ENCODE data around the gene SNTA1. TPM values are rescaled to one million over a fixed set of nuclear protein-coding genes. Genes with fewer than 3 reads are reported as not detected.

Gene SNTA1
- total and polyA plus RNA-seq, 5 donors from 2014 or later: 3.8 to 8.0 (median 5.6) TPM

DNA sequence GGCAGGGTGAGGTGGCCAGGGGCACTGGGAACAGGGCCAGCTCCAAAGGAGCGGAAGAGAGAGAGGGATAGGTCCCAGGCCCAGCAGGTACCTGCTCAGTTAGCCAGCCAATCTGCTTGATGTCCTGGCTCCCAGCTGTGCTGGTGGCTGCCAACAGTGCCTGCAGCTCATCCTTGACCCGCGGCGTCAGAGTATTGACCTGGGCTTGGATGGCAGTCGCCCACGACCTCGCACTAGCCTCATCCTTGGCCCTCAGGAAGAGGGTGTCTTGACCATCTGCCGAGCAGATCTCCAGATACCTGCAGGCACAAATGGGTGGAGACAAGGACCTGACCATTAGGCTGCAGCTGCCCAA lies 31.1 kb downstream of the SNTA1 start:
- ATAC-seq (ENCODE audit: low read depth in 2 of 2) (no peak), DNase-seq (no peak)

DNA sequence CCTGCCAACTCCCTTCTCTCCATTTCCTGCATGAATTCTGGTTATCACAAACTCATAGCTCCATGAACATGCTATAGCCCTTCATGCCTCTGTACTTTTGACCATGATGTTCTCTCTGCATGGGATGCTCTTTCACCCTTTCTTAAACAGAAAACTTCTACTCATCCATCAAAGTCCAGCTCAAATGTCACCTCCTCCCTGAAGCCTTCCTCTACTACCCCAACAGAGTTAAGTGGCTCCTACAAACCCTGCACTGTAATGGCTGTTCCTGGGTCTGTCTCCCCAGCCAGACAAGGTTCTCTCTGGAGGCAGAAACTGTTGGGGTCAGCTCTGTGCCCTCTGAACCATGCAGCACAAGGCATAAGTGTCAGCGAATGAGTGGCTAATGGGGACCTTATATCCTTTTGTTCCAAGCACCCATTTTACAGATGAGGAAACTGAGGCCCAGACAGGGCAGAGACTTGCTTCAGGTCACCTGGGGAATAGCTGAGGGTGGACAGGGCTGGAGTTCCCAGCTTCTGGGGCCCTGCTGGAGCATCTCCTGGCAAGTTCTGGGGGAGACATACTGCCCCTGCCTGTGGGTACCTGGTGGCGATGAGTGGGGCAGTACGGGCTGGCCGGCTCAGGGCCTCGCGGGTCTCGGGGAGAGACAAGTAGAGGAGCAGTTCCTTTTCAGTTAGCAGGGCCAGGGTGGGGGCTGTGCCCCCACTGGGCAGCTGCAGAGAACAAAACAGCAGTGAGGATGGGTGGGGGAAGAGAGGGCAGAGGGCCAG lies 31.7 kb downstream of the SNTA1 start:
- no peaks in the 10 kb centered on the region for H3K9me3 ChIP-seq (ENCODE audit: control insufficient read depth in 2 of 2, low read length in 2 of 2)
- H3K4me3 ChIP-seq (ENCODE audit: low read depth, low read length): no peak overlapping the region
- peaks cover 3% of the 10 kb centered on the region for H3K4me1 ChIP-seq (ENCODE audit: control insufficient read depth, insufficient read depth, low read length, poor library complexity, severe bottlenecking)
- no peaks in the 10 kb centered on the region for H3K36me3 ChIP-seq (ENCODE audit: control insufficient read depth, insufficient read depth, low read length)
- peaks cover 0 to 13% (median 4%) of the 10 kb centered on the region in 4 donors for H3K4me1 Mint-ChIP-seq
- ATAC-seq (ENCODE audit: low read depth in 2 of 2) (no peak), DNase-seq (no peak)
- H3K4me3 Mint-ChIP-seq: no peak overlapping the region
- no peaks in the 10 kb centered on the region for H3K9me3 Mint-ChIP-seq
- H3K27ac Mint-ChIP-seq: no peak overlapping the region
- no peaks in the 10 kb centered on the region for H3K27me3 ChIP-seq (ENCODE audit: control insufficient read depth, insufficient read depth, low read length)
- no peak overlapping the region for H3K27ac ChIP-seq (ENCODE audit: insufficient read depth, low read length, poor library complexity, severe bottlenecking)
- H3K36me3 Mint-ChIP-seq: peaks cover 19% of the 10 kb centered on the region
- no peaks in the 10 kb centered on the region for H3K27me3 Mint-ChIP-seq

More for the DNA sequence above, 31.1 kb downstream of the SNTA1 start:
- no peaks in the 10 kb centered on the region for H3K36me3 ChIP-seq (ENCODE audit: control insufficient read depth, insufficient read depth, low read length)
- Mint-ChIP-seq H3K27me3 (no peaks in the 10 kb centered on the region), H3K4me1 (peaks cover 0 to 10% (median 2%) of the 10 kb centered on the region in 4 donors), H3K27ac (no peak overlapping the region), H3K4me3 (no peak overlapping the region), H3K36me3 (peaks cover 13% of the 10 kb centered on the region), H3K9me3 (no peaks in the 10 kb centered on the region)
- H3K4me3 ChIP-seq (ENCODE audit: low read depth, low read length): no peak overlapping the region
- no peaks in the 10 kb centered on the region for H3K9me3 ChIP-seq (ENCODE audit: control insufficient read depth in 2 of 2, low read length in 2 of 2)
- no peak overlapping the region for H3K27ac ChIP-seq (ENCODE audit: insufficient read depth, low read length, poor library complexity, severe bottlenecking)
- peaks cover 3% of the 10 kb centered on the region for H3K4me1 ChIP-seq (ENCODE audit: control insufficient read depth, insufficient read depth, low read length, poor library complexity, severe bottlenecking)
- H3K27me3 ChIP-seq (ENCODE audit: control insufficient read depth, insufficient read depth, low read length): no peaks in the 10 kb centered on the region

DNA sequence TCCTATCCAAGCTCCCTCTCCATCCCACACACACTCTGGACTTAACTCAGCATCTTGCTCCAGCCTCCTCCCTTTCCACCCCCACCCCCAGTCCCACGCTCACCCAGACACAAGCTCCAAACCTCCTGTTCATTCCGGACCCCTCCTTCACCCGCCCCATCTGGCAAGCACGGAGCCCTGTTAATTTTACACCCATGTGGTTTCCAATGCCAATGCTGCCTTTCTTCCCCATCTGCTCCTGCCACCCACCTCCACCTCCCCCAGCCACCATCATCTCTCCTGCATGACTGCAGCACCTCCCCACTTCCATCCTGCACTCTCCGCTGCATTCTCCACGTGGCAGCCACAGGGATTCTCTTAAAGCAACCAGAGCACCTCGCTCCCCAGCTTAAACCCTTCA lies 32.3 kb downstream of the SNTA1 start:
- H3K27me3 Mint-ChIP-seq: no peaks in the 10 kb centered on the region
- peaks cover 20% of the 10 kb centered on the region for H3K36me3 Mint-ChIP-seq
- Histone ChIP-seq H3K9me3 (ENCODE audit: control insufficient read depth in 2 of 2, low read length in 2 of 2) (no peaks in the 10 kb centered on the region), H3K4me3 (ENCODE audit: low read depth, low read length) (no peak overlapping the region), H3K4me1 (ENCODE audit: control insufficient read depth, insufficient read depth, low read length, poor library complexity, severe bottlenecking) (peaks cover 3% of the 10 kb centered on the region), H3K27me3 (ENCODE audit: control insufficient read depth, insufficient read depth, low read length) (no peaks in the 10 kb centered on the region), H3K36me3 (ENCODE audit: control insufficient read depth, insufficient read depth, low read length) (no peaks in the 10 kb centered on the region), H3K27ac (ENCODE audit: insufficient read depth, low read length, poor library complexity, severe bottlenecking) (no peak overlapping the region)
- peaks cover 0 to 13% (median 4%) of the 10 kb centered on the region in 4 donors for H3K4me1 Mint-ChIP-seq
- H3K4me3 Mint-ChIP-seq: no peak overlapping the region
- ATAC-seq (ENCODE audit: low read depth in 2 of 2) (no peak), DNase-seq (no peak)
- H3K27ac Mint-ChIP-seq: no peak overlapping the region
- no peaks in the 10 kb centered on the region for H3K9me3 Mint-ChIP-seq

DNA sequence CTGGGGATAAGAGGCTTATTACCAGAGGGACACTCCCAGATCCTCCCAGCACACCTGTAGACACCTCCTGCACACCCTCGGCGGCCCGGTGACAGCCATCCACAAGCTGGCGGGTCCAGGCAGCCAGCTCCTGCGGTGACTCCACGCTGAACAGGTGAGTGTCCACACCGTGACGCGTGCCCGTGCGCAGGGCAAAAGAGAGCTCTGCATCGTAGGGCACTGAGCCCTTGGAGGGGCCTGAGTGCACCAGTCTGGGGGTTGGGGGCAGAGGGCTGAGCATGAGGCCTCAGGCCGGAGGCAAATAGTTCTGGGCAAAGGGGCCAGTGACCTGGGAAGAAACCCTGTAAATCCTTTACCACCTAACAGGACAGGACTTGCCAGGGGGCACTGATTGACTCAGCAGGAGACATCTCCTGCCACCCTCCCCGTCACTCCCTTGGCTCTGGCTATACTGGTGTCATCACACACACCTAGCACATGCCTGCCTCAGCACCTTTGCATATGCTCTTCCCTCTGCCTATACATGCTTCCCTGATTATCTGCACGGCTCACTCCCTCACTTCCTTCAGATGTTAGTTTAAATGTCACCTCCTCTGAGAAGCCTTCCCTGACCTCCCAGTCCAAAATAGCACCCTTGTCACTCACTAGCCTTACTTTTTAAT lies 33.4 kb downstream of the SNTA1 start:
- no peak for ATAC-seq (ENCODE audit: low read depth in 2 of 2)
- Histone ChIP-seq H3K27ac (ENCODE audit: insufficient read depth, low read length, poor library complexity, severe bottlenecking) (no peak overlapping the region), H3K9me3 (ENCODE audit: control insufficient read depth in 2 of 2, low read length in 2 of 2) (no peaks in the 10 kb centered on the region), H3K4me3 (ENCODE audit: low read depth, low read length) (no peak overlapping the region), H3K27me3 (ENCODE audit: control insufficient read depth, insufficient read depth, low read length) (no peaks in the 10 kb centered on the region), H3K36me3 (ENCODE audit: control insufficient read depth, insufficient read depth, low read length) (no peaks in the 10 kb centered on the region), H3K4me1 (ENCODE audit: control insufficient read depth, insufficient read depth, low read length, poor library complexity, severe bottlenecking) (peaks cover 3% of the 10 kb centered on the region)
- peaks cover 20% of the 10 kb centered on the region for H3K36me3 Mint-ChIP-seq
- peaks cover 0 to 13% (median 4%) of the 10 kb centered on the region in 4 donors for H3K4me1 Mint-ChIP-seq
- H3K9me3 Mint-ChIP-seq: no peaks in the 10 kb centered on the region
- H3K4me3 Mint-ChIP-seq: no peak overlapping the region
- no peak for DNase-seq
- H3K27ac Mint-ChIP-seq: peak overlapping the region in 1 of 3 donors; percentile 51
- H3K27me3 Mint-ChIP-seq: no peaks in the 10 kb centered on the region

DNA sequence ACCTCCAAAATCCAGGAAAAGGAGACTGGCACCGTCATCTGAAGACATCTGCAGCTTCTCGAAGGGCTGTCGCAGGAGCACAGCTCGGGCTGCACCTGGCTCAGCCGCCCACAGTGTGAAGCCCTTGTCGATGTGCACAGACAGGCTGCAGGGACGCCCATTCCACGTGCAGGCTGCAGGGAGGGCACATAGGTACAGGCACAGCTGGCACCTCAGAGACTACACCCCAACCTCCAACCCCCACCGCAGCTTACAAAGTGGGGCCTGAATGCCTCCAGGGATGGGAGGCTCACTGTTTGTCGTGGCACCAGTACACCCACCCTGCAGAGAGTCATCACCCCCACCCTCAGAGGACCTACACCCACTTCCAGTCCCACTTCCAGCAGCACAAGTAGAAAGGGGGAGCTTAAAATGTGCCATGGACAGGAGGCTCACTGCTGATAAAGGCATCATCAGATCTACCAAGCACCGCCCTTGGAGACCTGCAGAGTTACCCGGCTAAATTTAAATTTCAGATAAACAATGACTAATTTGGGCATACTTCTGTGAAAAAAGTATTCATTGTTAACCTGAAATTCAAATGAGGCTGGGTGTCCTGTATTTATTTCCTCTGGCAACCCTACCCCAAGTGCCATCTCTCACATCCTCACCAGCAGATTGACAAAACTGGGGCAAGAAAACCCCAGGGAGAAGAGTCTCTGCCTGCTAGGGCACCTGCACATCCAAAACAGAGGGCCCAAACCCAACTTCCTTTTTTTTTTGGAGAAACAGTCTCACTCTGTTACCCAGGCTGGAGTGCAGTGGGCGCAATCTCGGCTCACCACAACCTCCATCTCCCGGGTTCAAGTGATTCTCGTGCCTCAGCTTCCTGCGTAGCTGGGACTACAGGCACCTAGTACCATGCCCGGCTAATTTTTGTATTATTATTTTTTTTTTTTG lies 34.6 kb downstream of the SNTA1 start:
- peak overlapping the region in 1 of 3 donors; percentile 56 for H3K27ac Mint-ChIP-seq
- H3K4me3 ChIP-seq (ENCODE audit: low read depth, low read length): no peak overlapping the region
- ATAC-seq (ENCODE audit: low read depth in 2 of 2) (peak; percentile 46 to 50), DNase-seq (peak in 1 of 3 donors; percentile 70)
- peaks cover 5 to 19% (median 8%) of the 10 kb centered on the region in 4 donors for H3K4me1 Mint-ChIP-seq
- H3K4me1 ChIP-seq (ENCODE audit: control insufficient read depth, insufficient read depth, low read length, poor library complexity, severe bottlenecking): peaks cover 3% of the 10 kb centered on the region
- H3K4me3 Mint-ChIP-seq: peak overlapping the region in 1 of 4 donors; percentile 16
- no peaks in the 10 kb centered on the region for H3K27me3 Mint-ChIP-seq
- no peaks in the 10 kb centered on the region for H3K27me3 ChIP-seq (ENCODE audit: control insufficient read depth, insufficient read depth, low read length)
- no peaks in the 10 kb centered on the region for H3K9me3 Mint-ChIP-seq
- H3K36me3 ChIP-seq (ENCODE audit: control insufficient read depth, insufficient read depth, low read length): no peaks in the 10 kb centered on the region
- H3K36me3 Mint-ChIP-seq: peaks cover 20% of the 10 kb centered on the region
- H3K27ac ChIP-seq (ENCODE audit: insufficient read depth, low read length, poor library complexity, severe bottlenecking): peak overlapping the region; percentile 23
- no peaks in the 10 kb centered on the region for H3K9me3 ChIP-seq (ENCODE audit: control insufficient read depth in 2 of 2, low read length in 2 of 2)

DNA sequence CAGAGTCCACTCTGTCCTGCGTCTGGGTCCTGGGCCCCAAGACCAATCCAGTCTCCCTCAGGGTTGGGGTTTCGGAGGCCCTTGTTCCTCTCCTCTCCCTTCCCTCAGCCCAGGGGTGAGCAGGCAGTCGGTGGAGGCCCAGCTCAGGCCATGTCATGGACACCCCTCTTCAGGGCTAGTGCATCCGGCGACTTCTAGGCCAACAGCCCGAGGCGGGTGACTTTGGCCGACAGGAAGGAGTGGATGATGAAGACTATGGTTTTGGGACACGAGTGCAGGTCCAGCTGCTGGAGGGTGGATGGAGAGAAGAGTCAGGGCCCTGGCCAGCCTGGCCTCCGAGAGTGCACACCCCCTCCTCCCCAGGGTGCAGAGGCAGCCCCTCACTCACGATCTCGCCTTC lies 35.2 kb downstream of the SNTA1 start:
- no peaks in the 10 kb centered on the region for H3K27me3 ChIP-seq (ENCODE audit: control insufficient read depth, insufficient read depth, low read length)
- H3K9me3 Mint-ChIP-seq: no peaks in the 10 kb centered on the region
- H3K4me1 ChIP-seq (ENCODE audit: control insufficient read depth, insufficient read depth, low read length, poor library complexity, severe bottlenecking): peaks cover 3% of the 10 kb centered on the region
- no peaks in the 10 kb centered on the region for H3K9me3 ChIP-seq (ENCODE audit: control insufficient read depth in 2 of 2, low read length in 2 of 2)
- H3K36me3 ChIP-seq (ENCODE audit: control insufficient read depth, insufficient read depth, low read length): no peaks in the 10 kb centered on the region
- ATAC-seq (ENCODE audit: low read depth in 2 of 2) (no peak), DNase-seq (no peak)
- H3K4me1 Mint-ChIP-seq: peaks cover 7 to 23% (median 11%) of the 10 kb centered on the region in 4 donors
- no peak overlapping the region for H3K4me3 ChIP-seq (ENCODE audit: low read depth, low read length)
- no peak overlapping the region for H3K27ac Mint-ChIP-seq
- peak overlapping the region; percentile 23 for H3K27ac ChIP-seq (ENCODE audit: insufficient read depth, low read length, poor library complexity, severe bottlenecking)
- peaks cover 20% of the 10 kb centered on the region for H3K36me3 Mint-ChIP-seq
- no peak overlapping the region for H3K4me3 Mint-ChIP-seq
- no peaks in the 10 kb centered on the region for H3K27me3 Mint-ChIP-seq

DNA sequence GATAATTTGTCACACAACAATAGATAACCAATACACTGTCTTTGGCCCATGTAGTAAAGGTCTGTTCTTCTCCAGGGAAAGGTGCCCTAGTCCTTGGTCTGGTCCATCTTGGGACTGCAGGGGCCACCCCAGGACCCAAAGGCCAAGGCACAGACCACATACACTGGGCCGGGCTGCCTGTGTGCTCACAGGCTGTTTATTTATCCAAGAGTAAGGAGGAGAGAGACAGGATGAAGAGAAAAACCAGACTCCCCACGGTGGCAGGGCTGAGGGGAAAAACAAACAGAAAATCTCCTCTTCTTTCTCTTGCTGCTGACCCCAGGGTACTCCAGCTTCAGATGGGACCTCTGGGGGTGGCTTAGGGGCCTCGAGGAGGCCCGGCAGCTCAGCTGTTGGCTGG lies 35.8 kb downstream of the SNTA1 start:
- Histone ChIP-seq H3K9me3 (ENCODE audit: control insufficient read depth in 2 of 2, low read length in 2 of 2) (no peaks in the 10 kb centered on the region), H3K4me1 (ENCODE audit: control insufficient read depth, insufficient read depth, low read length, poor library complexity, severe bottlenecking) (peaks cover 3% of the 10 kb centered on the region), H3K36me3 (ENCODE audit: control insufficient read depth, insufficient read depth, low read length) (no peaks in the 10 kb centered on the region), H3K27ac (ENCODE audit: insufficient read depth, low read length, poor library complexity, severe bottlenecking) (no peak overlapping the region), H3K27me3 (ENCODE audit: control insufficient read depth, insufficient read depth, low read length) (no peaks in the 10 kb centered on the region), H3K4me3 (ENCODE audit: low read depth, low read length) (no peak overlapping the region)
- H3K4me1 Mint-ChIP-seq: peaks cover 7 to 23% (median 11%) of the 10 kb centered on the region in 4 donors
- ATAC-seq (ENCODE audit: low read depth in 2 of 2) (no peak), DNase-seq (no peak)
- H3K27ac Mint-ChIP-seq: no peak overlapping the region
- H3K27me3 Mint-ChIP-seq: no peaks in the 10 kb centered on the region
- no peaks in the 10 kb centered on the region for H3K9me3 Mint-ChIP-seq
- peaks cover 20% of the 10 kb centered on the region for H3K36me3 Mint-ChIP-seq
- no peak overlapping the region for H3K4me3 Mint-ChIP-seq

All from CD4-positive, CD25-positive, alpha-beta regulatory T cell (primary cell).